GM12875 (cell line): ENCODE results near the gene ANXA2.

ENCODE experiments used
- H3K4me3 ChIP-seq: one replicate; pipeline ENCODE4 v1.5.1; 2011; ENCODE audit warnings: low read depth, low read length, control low read depth
- CTCF ChIP-seq: IDR thresholded peaks from 2 replicates; pipeline ENCODE4 v1.5.1; 2011; ENCODE audit warnings: low read depth, mild to moderate bottlenecking, control low read depth, inconsistent platforms, low read length, moderate library complexity, borderline replicate concordance; ENCODE audit not compliant: insufficient read depth

Gene ANXA2

GRCh38 chr15:60328852-60329443, 68.8 kb downstream of the ANXA2 start:
- TF ChIP-seq CTCF = peak; percentile 43; the same call in 1 of the 2 replicates
- H3K4me3 ChIP-seq = no peak overlapping the region

GRCh38 chr15:60326824-60327654, 70.7 kb downstream of the ANXA2 start:
- no peak overlapping the region for H3K4me3 ChIP-seq
- peak; percentile 67 for TF ChIP-seq CTCF

GRCh38 chr15:60326343-60326742, 71.4 kb downstream of the ANXA2 start:
- no peak for TF ChIP-seq CTCF
- no peak overlapping the region for H3K4me3 ChIP-seq

- no peak overlapping the region for H3K4me3 ChIP-seq
- no peak for TF ChIP-seq CTCF
These were observed 71.9 kb downstream of the ANXA2 start for GRCh38 chr15:60325905-60326304.

GRCh38 chr15:60324706-60325438, 72.9 kb downstream of the ANXA2 start:
- no peak overlapping the region for H3K4me3 ChIP-seq
- no peak for TF ChIP-seq CTCF

GRCh38 chr15:60323322-60323721, 74.5 kb downstream of the ANXA2 start:
- TF ChIP-seq CTCF = no peak
- H3K4me3 ChIP-seq = no peak overlapping the region
